PFSK-1 (cell line): ENCODE results near the gene CNN2.

Source experiments
- FOXP2 ChIP-seq: optimal IDR thresholded peaks from 2 replicates; pipeline ENCODE3; 2011; ENCODE audit warnings: borderline replicate concordance, control low read depth, inconsistent platforms; ENCODE audit not compliant: insufficient read depth; ENCODE audit errors: extremely low read length, extremely low read depth
- POLR2AphosphoS5 ChIP-seq: IDR thresholded peaks from 2 replicates; pipeline ENCODE4 v1.6.1; 2012; ENCODE audit warnings: low read depth, mild to moderate bottlenecking, control low read depth, low read length, moderate library complexity
- REST ChIP-seq, 2 experiments: IDR thresholded peaks; 2 replicates each; pipeline versions ENCODE4 v1.6.1 to v1.8.0; 2011 to 2012; ENCODE audit warnings: low read depth in 2 of 2, low read length in 2 of 2, control low read depth in 1 of 2, inconsistent platforms in 1 of 2, mild to moderate bottlenecking in 1 of 2, moderate library complexity in 1 of 2; ENCODE audit not compliant: insufficient read depth in 1 of 2
- SIN3A ChIP-seq: IDR thresholded peaks from 2 replicates; pipeline ENCODE4 v1.6.1; 2012; ENCODE audit warnings: mild to moderate bottlenecking, low read length, moderate library complexity, borderline replicate concordance; ENCODE audit not compliant: insufficient read depth
- TAF1 ChIP-seq: IDR thresholded peaks from 2 replicates; pipeline ENCODE4 v1.6.1; 2012; ENCODE audit warnings: low read length, control low read depth, borderline replicate concordance; ENCODE audit not compliant: insufficient read depth

The CNN2 gene

DNA sequence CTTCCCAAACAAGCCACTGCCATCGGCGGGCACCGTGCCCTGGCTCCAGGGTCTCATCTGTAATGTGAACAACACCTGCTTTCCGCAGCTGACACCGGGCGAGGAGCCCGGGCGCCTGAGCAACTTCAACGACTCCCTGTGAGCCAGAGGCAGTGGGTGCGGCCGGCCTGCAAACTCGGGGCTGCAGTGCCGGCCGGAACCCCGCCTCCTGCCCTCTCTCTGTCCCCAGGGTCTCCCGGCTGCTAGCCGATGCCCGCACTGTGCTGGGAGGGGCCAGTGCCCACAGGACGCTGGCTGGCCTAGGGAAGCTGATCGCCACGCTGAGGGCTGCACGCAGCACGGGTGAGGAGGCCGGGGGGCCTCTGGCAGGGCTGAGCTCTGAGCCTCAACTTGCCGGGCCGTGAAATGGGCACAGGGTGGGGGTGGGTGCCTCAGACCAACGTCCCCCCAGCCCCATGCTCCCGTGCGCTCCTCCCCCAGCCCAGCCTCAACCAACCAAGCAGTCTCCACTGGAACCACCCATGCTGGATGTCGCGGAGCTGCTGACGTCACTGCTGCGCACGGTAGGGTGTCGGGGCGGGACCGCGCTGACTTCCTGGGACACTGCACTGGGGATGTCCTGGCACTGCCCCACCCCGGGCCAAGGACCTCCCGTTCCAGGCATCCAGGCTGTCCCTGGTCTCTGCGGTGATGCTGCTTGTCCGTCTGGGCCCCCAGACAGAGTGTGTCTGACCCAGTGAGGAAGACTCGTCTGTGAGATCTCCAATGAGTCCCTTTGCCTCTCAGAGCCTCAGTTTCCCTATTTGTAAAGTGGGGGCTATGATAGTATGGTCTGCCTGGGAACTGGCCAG is 15.7 kb downstream of the CNN2 start:
- TF ChIP-seq REST (IDR thresholded peaks at IDR 0.05; ENCODE audit: insufficient read depth in 1 of 2, low read depth in 2 of 2, low read length in 2 of 2) (no peak), SIN3A (no peak), FOXP2 (no peak), POLR2AphosphoS5 (no peak)

GRCh38 chr19:1042689-1043511 is 16.5 kb downstream of the CNN2 start:
- TF ChIP-seq SIN3A: no peak
- TF ChIP-seq POLR2AphosphoS5: no peak
- no peak for TF ChIP-seq TAF1
- TF ChIP-seq FOXP2: no peak
- no peak for TF ChIP-seq REST (IDR thresholded peaks at IDR 0.05; ENCODE audit: insufficient read depth in 1 of 2, low read depth in 2 of 2, low read length in 2 of 2)

GRCh38 chr19:1045247-1045603 is 18.8 kb downstream of the CNN2 start:
- TF ChIP-seq REST (IDR thresholded peaks at IDR 0.05; ENCODE audit: insufficient read depth in 1 of 2, low read depth in 2 of 2, low read length in 2 of 2): no peak
- no peak for TF ChIP-seq POLR2AphosphoS5
- no peak for TF ChIP-seq SIN3A
- no peak for TF ChIP-seq FOXP2
- TF ChIP-seq TAF1: no peak

DNA sequence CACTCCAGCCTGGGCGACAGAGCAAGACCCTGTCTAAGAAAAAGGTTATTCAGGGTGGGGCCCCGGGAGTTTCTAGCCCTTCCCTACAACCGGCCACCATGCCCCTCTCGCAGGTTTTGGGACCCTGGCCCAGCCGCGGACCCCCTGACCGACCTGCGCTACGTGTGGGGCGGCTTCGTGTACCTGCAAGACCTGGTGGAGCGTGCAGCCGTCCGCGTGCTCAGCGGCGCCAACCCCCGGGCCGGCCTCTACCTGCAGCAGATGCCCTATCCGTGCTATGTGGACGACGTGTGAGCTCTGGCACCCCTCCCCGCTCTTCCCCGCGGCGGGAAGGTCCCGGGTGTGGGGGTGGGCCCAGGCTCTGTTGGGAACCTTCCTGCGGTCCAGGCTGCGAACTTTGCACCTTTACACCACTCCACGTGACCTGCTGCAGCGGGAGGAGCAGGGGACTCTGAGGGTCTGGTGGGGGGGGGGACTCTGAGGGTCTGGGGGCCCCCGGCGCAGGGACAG is 19.8 kb downstream of the CNN2 start:
- TF ChIP-seq TAF1 (no peak), REST (IDR thresholded peaks at IDR 0.05; ENCODE audit: insufficient read depth in 1 of 2, low read depth in 2 of 2, low read length in 2 of 2) (no peak), POLR2AphosphoS5 (no peak), FOXP2 (no peak), SIN3A (no peak)
